Stomach (tissue), 9 donors: ENCODE measurements around the gene ARHGAP24. TPM values are rescaled to one million over a fixed set of nuclear protein-coding genes. Genes with fewer than 3 reads are reported as not detected.

Experiments
- DNase-seq, 2 donors: peaks; one replicate each; pipeline versions ENCODE4 v3.0.0 to v3.0.0-alpha.2; 2013 to 2019
- H3K27ac ChIP-seq, 5 donors: fragments of 200-600 bp in 4 of 5; sonication (generic) in 4 of 5; one replicate each; pipeline ENCODE4 v1.5.1; 2013 to 2019; ENCODE audit warnings: mild to moderate bottlenecking in 1 of 5, moderate library complexity in 1 of 5
- H3K27me3 ChIP-seq, 3 donors: fragments of 200-600 bp; sonication (generic); one replicate each; pipeline ENCODE4 v1.5.1; 2017 to 2019; ENCODE audit warnings: mixed run types in 1 of 3
- H3K36me3 ChIP-seq, 4 donors: fragments of 200-600 bp; sonication (generic); 1 replicate in 3 of 4; 2 replicates in 1 of 4; pipeline ENCODE4 v1.5.1; 2016 to 2019
- H3K4me1 ChIP-seq, 4 donors: fragments of 200-600 bp; sonication (generic); one replicate each; pipeline ENCODE4 v1.5.1; 2016 to 2019
- H3K4me3 ChIP-seq, 4 donors: fragments of 200-600 bp; sonication (generic) in 3 of 4; one replicate each; pipeline ENCODE4 v1.5.1; 2016 to 2019; ENCODE audit warnings: mild to moderate bottlenecking in 1 of 4
- H3K9me3 ChIP-seq, 4 donors: fragments of 200-600 bp; sonication (generic); one replicate each; pipeline ENCODE4 v1.5.1; 2016 to 2019
- CTCF ChIP-seq, 7 experiments: fragments of 450-650 bp in 4 of 7; fragments of 200-600 bp in 3 of 7; sonication (generic) in 3 of 7; IDR thresholded peaks; one replicate each; pipeline ENCODE4 v1.5.1; 2016 to 2019; ENCODE audit warnings: antibody characterized with exemption in 7 of 7, control low read depth in 2 of 7, mild to moderate bottlenecking in 1 of 7
- EP300 ChIP-seq: sonication (generic); formaldehyde crosslinking; IDR thresholded peaks from one replicate; pipeline ENCODE4 v1.6.1; 2017; ENCODE audit warnings: antibody characterized with exemption
- POLR2A ChIP-seq, 4 donors: fragments of 450-650 bp; IDR thresholded peaks; one replicate each; pipeline ENCODE4 v1.6.1; 2016; ENCODE audit warnings: antibody characterized with exemption in 4 of 4, control low read depth in 2 of 4, mild to moderate bottlenecking in 1 of 4, moderate library complexity in 1 of 4
- POLR2AphosphoS5 ChIP-seq, 3 donors: sonication (generic); formaldehyde crosslinking; IDR thresholded peaks; one replicate each; pipeline ENCODE4 v1.6.1; 2016; ENCODE audit warnings: antibody characterized with exemption in 3 of 3
- WGBS, 5 donors: extraction: QIAGEN DNeasy Blood & Tissue Kit in 3 of 5; methylation state at CpG; one replicate each; pipeline versions ENCODE4 v1.1.5 to v1.1.7; 2013 to 2018; 5-methylcytosine and 5-hydroxymethylcytosine counted together
- intact Hi-C: fragments of 100-400 bp; cut with DNase I; formaldehyde crosslinking; loops from one replicate; pipeline ENCODE4 v1.15.1; 2023; ENCODE audit warnings: low total_unique reads
- polyA plus RNA-seq, 3 donors: library from polyadenylated mRNA; stranded (reverse); fragments of 200-250 nt; gene quantifications; one replicate each; pipeline ENCODE4 v1.2.3, GENCODE V29; 2013
- total RNA-seq, 5 donors: library from RNA; depleted of rRNA; stranded (reverse); fragments of >200 nt; gene quantifications; one replicate each; pipeline versions ENCODE4 v1.1.0 to v1.2.3, GENCODE V29; 2014 to 2016
- donor health status: healthy with polysubstance abuse.
- donor health status: Bipolar disorder and iron deficiency.
- donor health status: healthy.

ARHGAP24 gene
- total and polyA plus RNA-seq, 8 donors: 6.4 to 152 (median 33.5) TPM

- WGBS, 5 donors: 69 to 88% (median 80%) methylated on average over 1 of the region's 1 CpG
- Histone ChIP-seq H3K36me3 (no peaks in the 10 kb centered on the region), H3K4me3 (no peak overlapping the region), H3K27ac (peak overlapping the region in 1 of 5 donors; percentile 40), H3K4me1 (peaks cover 0 to 44% (median 14%) of the 10 kb centered on the region in 4 donors), H3K27me3 (no peaks in the 10 kb centered on the region), H3K9me3 (no peaks in the 10 kb centered on the region)
- TF ChIP-seq EP300 (no peak), POLR2A (IDR thresholded peaks at IDR 0.05) (no peak), CTCF (IDR thresholded peaks at IDR 0.05) (no peak), POLR2AphosphoS5 (IDR thresholded peaks at IDR 0.05) (no peak)
- DNase-seq: no peak
- intact Hi-C loops: no loop called here
Observed at GRCh38 chr4:85776579-85776978, 301.6 kb downstream of the ARHGAP24 start.

- no peak for TF ChIP-seq EP300
- TF ChIP-seq POLR2AphosphoS5 (IDR thresholded peaks at IDR 0.05): no peak
- TF ChIP-seq POLR2A (IDR thresholded peaks at IDR 0.05): no peak
- TF ChIP-seq CTCF (IDR thresholded peaks at IDR 0.05): no peak
- 38 to 54% (median 41%) methylated on average over 3 of the region's 3 CpGs for WGBS, 5 donors
Observed at GRCh38 chr4:85777908-85778631, 303.1 kb downstream of the ARHGAP24 start.

GRCh38 chr4:85778632-85779131, 303.7 kb downstream of the ARHGAP24 start:
- H3K36me3 ChIP-seq: no peaks in the 10 kb centered on the region
- no peaks in the 10 kb centered on the region for H3K27me3 ChIP-seq
- DNase-seq: peak in 1 of 2 donors; percentile 64
- WGBS, 5 donors: 45 to 74% (median 65%) methylated on average over 3 of the region's 3 CpGs
- H3K27ac ChIP-seq: peak overlapping the region in 4 of 5 donors; percentile 45 to 79 (median 73)
- H3K4me3 ChIP-seq: peak overlapping the region in 3 of 4 donors; percentile 19 to 35 (median 31)
- no peak for TF ChIP-seq CTCF (IDR thresholded peaks at IDR 0.05)
- TF ChIP-seq POLR2A (IDR thresholded peaks at IDR 0.05): no peak
- no peak for TF ChIP-seq EP300
- peak in 1 of 3 donors; percentile 19 for TF ChIP-seq POLR2AphosphoS5 (IDR thresholded peaks at IDR 0.05)
- no peaks in the 10 kb centered on the region for H3K9me3 ChIP-seq
- intact Hi-C loops: no loop called here
- peaks cover 0 to 39% (median 21%) of the 10 kb centered on the region in 4 donors for H3K4me1 ChIP-seq

More at GRCh38 chr4:85777908-85778631, 303.1 kb downstream of the ARHGAP24 start:
- no peaks in the 10 kb centered on the region for H3K36me3 ChIP-seq
- peaks cover 0 to 44% (median 19%) of the 10 kb centered on the region in 4 donors for H3K4me1 ChIP-seq
- no peak for DNase-seq
- H3K4me3 ChIP-seq: peak overlapping the region in 3 of 4 donors; percentile 19 to 35 (median 31)
- intact Hi-C loops: no loop called here
- H3K27me3 ChIP-seq: no peaks in the 10 kb centered on the region
- peak overlapping the region in 4 of 5 donors; percentile 45 to 79 (median 73) for H3K27ac ChIP-seq
- no peaks in the 10 kb centered on the region for H3K9me3 ChIP-seq

- peak overlapping the region in 4 of 5 donors; percentile 45 to 79 (median 73) for H3K27ac ChIP-seq
- H3K36me3 ChIP-seq: no peaks in the 10 kb centered on the region
- no peaks in the 10 kb centered on the region for H3K9me3 ChIP-seq
- intact Hi-C loops: no loop called here
- H3K27me3 ChIP-seq: no peaks in the 10 kb centered on the region
- TF ChIP-seq EP300: no peak
- TF ChIP-seq POLR2AphosphoS5 (IDR thresholded peaks at IDR 0.05): no peak
- no peak for TF ChIP-seq CTCF (IDR thresholded peaks at IDR 0.05)
- no peak for TF ChIP-seq POLR2A (IDR thresholded peaks at IDR 0.05)
- H3K4me1 ChIP-seq: peaks cover 0 to 39% (median 20%) of the 10 kb centered on the region in 4 donors
- DNase-seq: peak in 1 of 2 donors; percentile 31
- H3K4me3 ChIP-seq: peak overlapping the region; percentile 13 to 35 (median 25)
Observed at GRCh38 chr4:85779165-85779564, 304.2 kb downstream of the ARHGAP24 start.
